Glomerular visceral epithelial cell (primary cell): ENCODE data around the gene GNAT1.
"Not testable (repeated sequence)": the region's sequence is repeated elsewhere in the genome, so short reads cannot be mapped to it uniquely, and the experiment has no call there.

ENCODE experiments used
- DNase-seq: peaks from one replicate; pipeline ENCODE4 v3.0.0-alpha.2; 2016; ENCODE audit errors: extremely low spot score

Gene GNAT1

DNA sequence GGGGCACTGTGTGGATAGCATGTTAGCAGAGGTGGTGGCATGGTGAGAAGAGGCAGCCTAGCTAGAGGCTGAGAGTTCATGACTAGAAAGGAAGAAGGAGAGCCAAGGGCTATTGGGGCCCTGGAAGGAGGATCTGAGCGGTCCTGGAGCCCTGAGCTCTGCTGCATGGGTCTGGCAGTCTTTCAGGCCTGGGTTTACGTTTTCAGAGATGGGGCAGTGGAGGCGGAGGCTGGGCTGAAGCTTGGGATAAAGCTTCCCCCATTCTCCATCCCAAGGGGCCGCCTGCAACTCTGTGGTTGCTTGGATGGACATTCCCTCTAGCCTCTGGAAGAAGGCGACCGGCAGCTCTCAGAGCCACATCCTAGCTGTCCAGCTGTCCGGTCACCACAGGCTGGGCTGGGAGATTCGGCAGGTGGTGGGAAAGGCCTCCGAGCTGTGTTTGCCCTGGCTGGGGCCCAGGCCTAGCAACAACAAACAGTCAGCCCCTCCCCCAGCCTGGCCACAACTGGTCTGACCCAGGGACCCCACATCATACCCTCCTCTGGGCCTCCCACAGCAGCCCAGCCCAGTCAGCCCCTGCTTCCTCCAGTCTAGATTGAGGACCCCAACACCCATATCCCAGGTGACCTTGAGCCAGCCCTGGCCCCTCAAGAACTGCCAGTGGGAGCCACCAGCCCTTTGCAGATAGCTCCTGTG, 11.9 kb downstream of the GNAT1 start:
- DNase-seq = no peak

GRCh38 chr3:50203809-50204803, 12.7 kb downstream of the GNAT1 start:
- no peak for DNase-seq

GRCh38 chr3:50204804-50205412, 13.5 kb downstream of the GNAT1 start, which contains the start of gene SLC38A3:
SLC38A3 (plus strand) TSS chr3:50205271; CDS start chr3:50214200, 8,929 bp downstream.
- DNase-seq = no peak

- DNase-seq = no peak
These were observed 14.2 kb downstream of the GNAT1 start for GRCh38 chr3:50205413-50206276.

DNA sequence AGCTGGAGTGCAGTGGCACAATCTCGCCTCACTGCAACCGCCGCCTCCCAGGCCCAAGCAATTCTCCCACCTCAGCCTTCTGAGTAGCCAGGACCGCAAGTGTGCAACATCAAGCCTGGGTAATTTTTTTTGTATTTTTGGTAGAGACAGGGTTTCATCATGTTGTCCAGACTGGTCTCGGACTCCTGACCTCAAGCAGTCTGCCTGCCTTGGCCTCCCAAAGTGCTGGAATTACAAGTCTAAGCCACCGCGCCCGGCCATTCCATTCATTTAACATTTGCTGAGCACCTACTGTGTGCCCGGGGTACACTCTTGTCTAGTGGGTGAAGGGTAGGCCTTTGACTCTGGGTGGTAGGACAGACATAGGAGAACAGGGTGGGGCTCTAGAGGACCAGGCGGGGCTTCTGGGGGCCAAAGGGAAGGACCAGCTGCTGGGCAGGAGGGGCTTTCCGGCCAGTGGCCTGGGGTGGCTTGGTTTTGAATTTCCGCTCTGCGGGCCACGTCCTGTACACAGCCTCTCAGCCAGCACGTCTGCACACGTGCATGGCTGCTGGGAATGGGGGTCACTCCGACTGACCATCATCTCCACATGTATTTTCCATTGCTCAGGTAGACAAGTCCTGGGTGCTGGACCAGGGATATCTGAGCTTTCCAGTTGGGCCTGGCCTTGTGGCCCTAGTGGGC, 16.1 kb downstream of the GNAT1 start:
- DNase-seq = no peak

- no peak for DNase-seq
These were observed 17.4 kb downstream of the GNAT1 start for GRCh38 chr3:50208677-50209344.

DNA sequence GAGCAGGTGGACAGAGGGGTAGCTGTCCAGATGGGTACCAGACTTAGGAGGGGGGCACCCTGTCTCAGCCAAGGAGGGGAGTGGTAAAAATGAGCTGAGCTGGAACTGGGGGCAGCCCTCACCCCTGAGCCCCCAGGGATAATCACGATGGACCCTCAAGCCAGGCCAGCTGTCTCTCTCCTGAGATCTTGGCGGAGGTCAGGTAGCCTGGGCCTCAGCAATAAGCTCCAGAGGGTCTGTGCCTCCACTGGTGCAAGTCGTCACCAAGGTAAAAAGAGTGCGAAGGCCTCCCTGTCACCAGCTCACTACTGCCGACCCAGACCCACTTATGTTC, 18.7 kb downstream of the GNAT1 start:
- no peak for DNase-seq

DNA sequence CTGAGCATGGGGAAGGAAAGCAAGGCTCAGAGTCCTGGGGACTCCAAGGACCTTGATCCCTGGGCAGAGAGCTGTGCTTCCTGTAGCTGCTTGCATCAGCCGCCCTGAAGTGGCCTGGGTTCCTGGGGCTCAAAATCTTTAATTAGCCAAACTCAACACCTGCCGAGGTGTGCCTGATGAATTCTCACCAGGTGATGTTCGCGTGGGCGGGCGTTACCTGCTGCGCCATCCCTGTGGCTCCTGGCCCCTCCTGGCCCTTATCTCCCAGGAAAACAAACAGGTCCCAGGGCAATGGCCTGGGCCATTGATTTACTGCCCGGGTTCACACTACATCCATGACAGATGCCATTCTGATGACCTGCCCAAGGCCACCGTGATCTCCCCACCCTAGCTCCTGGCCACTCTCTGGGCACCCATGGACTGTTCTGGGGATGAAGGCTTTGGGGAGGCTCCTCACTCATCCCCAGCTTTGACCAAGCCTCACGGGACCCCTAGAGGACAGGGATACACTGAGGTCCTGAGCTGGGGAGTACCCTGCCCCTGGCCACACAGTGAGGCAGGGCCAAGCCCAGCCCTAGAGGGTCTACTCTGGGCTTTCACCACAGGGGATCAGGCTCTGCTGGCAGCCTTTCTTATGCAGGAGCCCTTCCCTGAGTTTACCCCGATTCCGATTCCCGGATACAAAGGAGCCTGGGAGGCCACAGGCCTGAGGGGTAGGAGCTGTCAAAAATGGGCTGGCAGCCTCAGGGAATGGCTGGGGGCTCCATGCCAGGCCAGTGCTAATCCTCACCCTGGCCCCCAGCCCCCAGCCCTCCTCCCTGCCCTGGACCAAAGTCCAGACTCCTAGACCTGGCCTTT, 19.3 kb downstream of the GNAT1 start:
- no peak for DNase-seq

DNA sequence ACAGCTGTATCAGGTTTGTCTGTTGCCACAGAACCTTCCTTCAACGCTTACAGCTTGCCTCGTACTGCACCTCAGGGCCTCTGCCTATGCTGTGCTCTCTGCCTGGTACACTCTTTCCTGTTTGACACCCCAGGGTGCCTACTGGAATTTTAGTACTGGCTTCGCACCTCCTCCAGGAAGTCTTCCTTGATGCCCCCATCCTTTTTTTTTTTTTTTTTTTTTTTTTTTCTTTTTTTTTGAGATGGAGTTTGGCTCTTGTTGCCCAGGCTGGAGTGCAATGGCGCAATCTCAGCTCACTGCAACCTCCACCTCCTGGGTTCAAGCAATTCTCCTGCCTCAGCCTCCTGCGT, 19.9 kb downstream of the GNAT1 start:
- not testable (repeated sequence) for DNase-seq

- peak; percentile 82 for DNase-seq
These were observed 20.5 kb downstream of the GNAT1 start for GRCh38 chr3:50211930-50212329.

- no peak for DNase-seq
These were observed 21.1 kb downstream of the GNAT1 start for GRCh38 chr3:50212502-50212901.

GRCh38 chr3:50212971-50213370, 21.6 kb downstream of the GNAT1 start:
- no peak for DNase-seq

- no peak for DNase-seq
These were observed 22.0 kb downstream of the GNAT1 start for GRCh38 chr3:50213373-50213772.

DNA sequence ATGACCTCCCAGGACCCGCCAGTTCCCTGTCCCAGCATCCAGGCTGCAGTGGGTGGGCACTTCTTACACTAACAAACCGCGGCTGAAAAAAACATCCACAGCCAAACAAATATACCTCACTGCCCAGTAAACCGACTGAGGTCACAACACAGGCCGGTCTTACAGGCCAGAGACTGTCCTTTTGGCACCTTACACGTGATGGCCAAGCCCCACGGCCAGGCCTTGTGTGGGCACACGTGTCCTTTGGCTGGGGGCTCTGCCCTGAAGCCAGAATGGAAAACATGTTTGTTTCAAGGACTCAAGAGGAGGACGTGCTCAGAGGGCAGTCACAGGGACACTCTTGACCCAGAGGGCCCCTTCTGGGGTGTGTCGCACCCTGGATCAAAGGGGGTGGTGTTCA, 23.4 kb downstream of the GNAT1 start:
- no peak for DNase-seq

- no peak for DNase-seq
These were observed 24.1 kb downstream of the GNAT1 start for GRCh38 chr3:50215529-50215928.

- no peak for DNase-seq
These were observed 26.3 kb downstream of the GNAT1 start for GRCh38 chr3:50217681-50218080.

DNA sequence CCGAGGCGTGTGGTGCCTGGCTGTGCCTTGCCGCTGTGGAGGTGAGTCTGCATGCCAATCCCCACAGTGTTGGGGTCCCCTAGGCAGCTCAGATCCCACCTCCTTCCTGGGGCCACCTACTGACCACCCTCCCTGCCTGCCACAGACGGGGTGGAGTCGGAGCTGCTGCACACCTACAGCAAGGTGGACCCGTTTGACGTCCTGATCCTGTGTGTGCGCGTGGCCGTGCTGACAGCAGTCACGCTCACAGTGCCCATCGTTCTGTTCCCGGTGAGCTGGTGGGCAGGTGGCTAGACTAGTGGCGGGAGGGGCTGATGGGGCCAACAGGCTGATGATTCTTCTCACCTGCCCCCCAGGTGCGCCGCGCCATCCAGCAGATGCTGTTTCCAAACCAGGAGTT, 27.0 kb downstream of the GNAT1 start:
- no peak for DNase-seq

GRCh38 chr3:50219285-50219684, 27.9 kb downstream of the GNAT1 start:
- no peak for DNase-seq

DNA sequence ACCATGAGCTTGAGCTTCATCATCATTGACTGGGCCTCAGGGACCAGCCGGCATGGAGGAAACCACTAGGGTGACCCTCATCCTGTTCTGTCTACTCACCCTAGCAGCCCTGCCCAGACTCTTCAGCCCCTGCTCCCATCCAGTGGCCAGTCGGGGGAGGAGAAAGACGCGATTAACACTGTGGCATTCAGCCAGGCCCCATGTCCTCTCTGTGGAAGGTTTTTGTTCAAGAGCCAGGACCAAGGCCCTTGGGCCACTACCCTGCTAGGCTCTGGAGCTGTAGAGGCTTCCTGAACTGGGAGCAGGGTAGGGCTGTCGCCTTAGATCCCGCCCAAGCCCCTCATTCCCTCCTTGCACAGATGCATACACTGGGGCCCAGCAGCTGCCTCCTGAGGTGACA, 28.7 kb downstream of the GNAT1 start:
- DNase-seq = no peak

- DNase-seq = no peak
These were observed 29.6 kb downstream of the GNAT1 start for GRCh38 chr3:50221051-50221410.
